HG03066 (cell line): Measurements from ENCODE around the gene SLC30A2.

Experiments
- ATAC-seq: cut with Tn5 transposase; IDR thresholded peaks from one replicate; pipeline ENCODE4 v1.9.1; 2021; ENCODE audit warnings: low read depth; ENCODE audit not compliant: unreplicated experiment

The SLC30A2 gene

GRCh38 chr1:26025517-26025916 lies 20.4 kb downstream of the SLC30A2 start:
- ATAC-seq: no peak

- no peak for ATAC-seq
These were observed 20.9 kb downstream of the SLC30A2 start for GRCh38 chr1:26025060-26025459.

DNA sequence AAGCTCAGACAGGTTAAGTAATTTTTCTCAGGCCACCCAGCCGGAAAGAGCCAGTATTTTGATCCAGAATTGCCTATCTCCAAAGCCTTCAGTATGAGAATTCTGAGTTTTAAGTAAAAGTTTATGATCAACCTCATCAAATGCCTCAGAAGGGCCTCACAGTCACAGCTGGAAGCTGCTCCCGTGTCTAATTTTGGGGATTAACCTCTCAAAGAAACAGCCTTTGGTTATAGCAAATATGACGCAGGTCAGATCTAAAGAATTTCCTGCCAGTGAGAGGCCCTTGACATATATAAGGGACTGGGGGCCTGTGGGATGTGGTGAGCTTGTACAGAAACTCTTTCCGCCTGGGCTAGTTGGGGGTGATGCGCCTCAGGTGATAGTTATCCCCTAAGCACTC lies 22.1 kb downstream of the SLC30A2 start:
- ATAC-seq: no peak

DNA sequence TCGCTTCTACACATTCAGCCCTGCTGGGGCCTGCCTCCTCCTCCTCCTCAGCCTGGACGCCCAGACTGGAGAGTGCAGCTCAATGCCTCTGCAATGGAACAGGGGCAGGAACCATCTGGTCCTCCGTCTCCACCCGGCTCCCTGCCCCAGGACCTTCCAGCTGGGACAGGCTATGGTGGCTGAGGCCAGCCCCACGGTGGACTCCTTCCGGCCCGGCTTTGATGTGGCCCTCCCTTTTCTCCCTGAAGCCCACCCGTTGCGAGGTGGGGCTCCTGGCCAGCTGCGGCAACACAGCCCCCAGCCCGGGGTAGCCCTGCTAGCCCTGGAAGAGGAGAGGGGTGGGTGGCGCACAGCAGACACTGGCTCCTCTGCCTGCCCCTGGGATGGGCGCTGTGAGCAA lies 22.9 kb downstream of the SLC30A2 start:
- no peak for ATAC-seq

GRCh38 chr1:26022404-26022779 lies 23.5 kb downstream of the SLC30A2 start:
- no peak for ATAC-seq

- ATAC-seq: no peak
These were observed 24.1 kb downstream of the SLC30A2 start, which contains the start of gene EXTL1 for GRCh38 chr1:26021647-26022403. Gene EXTL1 (plus strand): TSS chr1:26021775. CDS start chr1:26022647, 872 bp downstream.

DNA sequence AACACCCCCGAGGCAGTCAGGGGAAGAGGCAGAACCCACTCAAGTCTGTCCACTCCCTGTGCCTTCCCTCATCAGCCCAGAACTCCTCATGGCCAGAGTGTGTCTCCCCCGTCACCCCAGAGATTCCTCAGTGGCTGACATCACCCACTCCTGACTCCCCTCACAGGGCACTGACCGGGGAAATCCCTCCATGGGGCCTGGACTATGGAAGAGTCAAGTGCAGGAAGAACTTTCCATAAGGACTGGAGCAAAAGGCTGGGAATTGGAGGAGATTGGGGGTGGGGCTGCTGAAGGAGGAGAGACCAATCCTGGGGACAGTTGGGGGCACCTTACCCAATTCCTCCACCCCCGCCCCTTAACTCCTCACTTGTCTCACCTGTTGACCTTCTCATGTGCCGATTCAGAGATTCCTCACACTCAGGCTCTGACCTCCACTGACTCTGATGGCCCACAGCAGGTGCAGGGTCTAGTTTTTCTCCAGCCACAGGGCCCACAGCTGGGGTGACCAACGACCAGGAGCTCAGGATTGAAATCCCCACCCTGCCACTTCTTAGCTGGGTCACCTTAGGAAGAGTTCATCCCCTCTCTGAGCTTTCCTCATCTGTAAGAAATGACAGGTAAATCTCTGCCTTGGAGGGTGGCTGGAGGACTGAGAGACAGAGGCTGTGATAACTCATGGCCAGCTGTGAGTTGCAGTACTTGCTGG lies 24.8 kb downstream of the SLC30A2 start:
- ATAC-seq: no peak

DNA sequence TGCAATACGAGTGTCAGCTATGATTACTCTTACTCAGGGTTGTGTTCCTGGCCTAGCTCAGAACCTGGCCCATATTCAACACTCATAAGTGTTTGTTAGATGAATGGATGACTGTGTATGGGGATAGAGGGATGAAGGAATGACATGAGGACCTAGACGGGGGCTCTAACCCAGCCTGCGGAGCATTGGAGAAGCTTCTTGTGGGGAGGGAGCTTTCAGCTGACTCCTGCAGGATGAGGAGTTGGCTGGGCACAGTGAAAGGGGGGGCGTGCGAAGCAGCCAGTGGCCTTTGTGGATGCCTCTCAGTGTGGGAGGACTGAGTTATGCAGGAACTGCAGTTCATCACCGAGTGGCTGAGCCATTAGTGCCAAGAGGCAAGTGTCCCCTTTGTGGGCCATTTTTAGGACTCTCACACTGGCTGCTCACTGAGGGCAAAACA lies 25.6 kb downstream of the SLC30A2 start:
- ATAC-seq: no peak

DNA sequence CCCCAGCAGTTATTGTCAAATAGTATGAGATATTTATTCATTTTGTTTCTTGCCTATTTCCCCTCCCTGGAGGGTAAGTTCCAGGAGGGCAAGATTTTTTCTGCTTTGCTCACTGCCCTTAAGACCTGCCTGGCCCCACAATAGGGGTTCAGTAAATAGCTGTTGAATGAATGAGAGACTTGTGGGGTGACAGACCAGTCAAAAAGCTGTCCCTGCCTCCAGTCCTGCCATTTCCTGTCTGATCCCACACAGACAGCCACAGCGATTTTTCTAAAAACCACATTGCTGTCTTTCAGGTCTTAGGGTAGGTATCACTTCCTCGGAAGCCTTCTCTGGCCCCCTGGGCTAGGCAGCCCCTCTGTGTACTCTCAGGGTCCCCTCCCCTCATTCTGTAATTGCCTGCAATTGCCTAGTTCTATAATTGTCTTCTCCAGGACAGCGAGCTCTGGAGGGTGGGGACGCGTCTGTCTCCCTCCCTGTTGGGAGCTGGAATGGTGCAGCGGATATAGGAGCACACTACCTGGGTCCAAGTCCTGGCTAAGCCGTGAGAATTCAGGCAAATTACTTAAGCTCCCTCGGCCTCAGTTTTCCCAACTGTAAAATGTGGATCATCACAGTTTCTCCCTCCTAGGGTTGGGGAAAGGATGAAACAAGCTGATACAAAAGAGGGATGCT lies 26.1 kb downstream of the SLC30A2 start:
- no peak for ATAC-seq

GRCh38 chr1:26017606-26018005 lies 28.3 kb downstream of the SLC30A2 start:
- no peak for ATAC-seq

DNA sequence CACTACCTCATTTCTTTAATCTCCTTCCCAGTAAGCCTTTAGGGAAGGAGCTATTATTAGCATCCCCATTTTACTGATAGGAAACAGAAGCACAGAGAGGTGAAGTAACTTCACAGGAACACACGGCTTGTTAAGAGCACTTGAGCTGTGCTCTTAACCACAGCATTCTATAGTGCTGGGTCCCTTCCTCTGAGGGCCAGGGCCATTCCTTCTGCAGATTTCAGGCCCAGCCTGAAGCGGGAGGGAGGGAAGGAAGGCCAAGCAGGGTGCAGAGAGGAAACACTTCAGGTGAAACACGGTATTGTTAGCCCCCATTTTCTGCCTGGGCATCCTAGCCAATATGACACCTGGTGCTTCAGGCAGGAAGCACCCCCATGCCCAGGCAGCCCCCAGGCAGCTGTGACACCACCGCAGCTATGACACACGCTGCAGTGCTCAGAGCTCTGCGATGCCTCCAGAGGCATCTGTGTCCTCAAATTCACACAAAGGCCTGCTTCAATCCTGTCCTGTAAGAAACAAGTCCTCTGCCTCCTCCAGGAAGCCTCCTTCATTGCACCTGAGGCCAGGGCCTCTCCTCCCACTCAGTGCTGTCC lies 28.9 kb downstream of the SLC30A2 start:
- no peak for ATAC-seq

DNA sequence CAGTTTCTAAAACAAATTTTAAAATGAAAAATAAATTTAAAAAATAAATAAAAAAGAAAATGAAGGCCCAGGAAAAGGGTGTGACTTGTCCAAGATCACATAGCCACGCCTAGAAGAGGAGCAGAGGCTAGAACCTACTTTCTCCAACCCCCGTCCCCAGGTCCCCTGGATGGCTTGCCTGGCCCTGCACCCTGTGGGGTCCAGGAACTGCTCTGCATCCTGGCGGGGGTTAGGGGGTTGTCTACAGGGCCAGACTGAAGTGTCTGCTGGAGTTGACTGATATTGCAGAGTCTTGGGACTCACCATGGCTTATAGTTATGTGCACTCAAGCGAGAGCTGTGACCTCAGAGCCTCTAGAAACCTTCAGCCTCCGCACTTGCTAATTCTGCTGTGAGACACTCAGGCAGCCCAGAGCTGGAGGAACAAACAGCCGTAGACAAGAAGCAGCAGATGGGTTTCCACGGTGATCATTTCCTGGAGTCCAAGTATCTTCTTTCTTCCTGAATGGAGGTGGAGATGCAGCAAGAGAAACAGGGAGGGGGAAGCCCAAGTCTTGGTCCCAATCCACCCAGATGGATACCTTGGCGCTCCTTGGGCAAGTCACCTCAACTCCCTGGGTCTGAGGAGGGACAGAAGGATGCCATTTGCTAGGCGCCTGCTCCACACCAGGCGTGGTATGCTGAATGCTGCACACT lies 29.5 kb downstream of the SLC30A2 start:
- ATAC-seq: no peak

DNA sequence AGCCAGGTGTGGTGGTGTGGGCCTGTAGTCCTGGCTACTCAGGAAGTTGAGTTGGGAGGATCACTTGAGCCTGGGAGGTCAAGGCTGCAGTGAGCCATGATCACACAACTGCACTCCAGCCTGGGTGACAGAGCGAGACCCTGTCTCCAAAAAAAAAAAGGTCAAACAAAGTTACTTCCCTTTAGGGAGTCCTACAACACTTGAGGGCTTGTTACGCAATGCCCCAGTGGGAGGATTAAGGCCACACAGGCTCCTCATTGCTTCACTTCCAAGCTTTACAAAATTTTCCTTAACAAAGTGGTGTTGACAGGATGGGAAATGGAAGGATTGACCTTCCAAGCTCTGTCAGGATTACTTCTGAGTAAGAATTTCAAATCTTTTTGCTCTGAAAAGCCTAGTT lies 30.6 kb downstream of the SLC30A2 start:
- ATAC-seq: no peak

DNA sequence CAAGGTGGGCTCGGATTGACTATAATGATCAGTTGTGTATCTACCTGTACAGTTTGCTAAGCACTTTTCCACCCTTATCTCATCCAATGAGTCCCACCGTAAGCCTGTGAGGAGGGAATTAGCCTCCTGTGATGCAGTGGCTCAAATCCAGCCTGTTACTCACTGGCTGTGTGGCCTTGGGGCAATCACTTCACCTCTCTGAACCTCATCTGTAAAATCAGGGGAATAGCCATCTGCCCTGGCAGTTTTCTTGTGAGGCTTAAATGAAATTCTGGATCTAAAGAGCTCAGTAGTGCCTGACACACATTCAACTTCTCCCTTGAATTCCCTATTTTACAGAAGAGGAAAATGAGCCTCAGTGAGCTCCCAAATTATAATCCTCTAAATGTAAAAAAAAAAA lies 31.7 kb downstream of the SLC30A2 start:
- ATAC-seq: no peak

DNA sequence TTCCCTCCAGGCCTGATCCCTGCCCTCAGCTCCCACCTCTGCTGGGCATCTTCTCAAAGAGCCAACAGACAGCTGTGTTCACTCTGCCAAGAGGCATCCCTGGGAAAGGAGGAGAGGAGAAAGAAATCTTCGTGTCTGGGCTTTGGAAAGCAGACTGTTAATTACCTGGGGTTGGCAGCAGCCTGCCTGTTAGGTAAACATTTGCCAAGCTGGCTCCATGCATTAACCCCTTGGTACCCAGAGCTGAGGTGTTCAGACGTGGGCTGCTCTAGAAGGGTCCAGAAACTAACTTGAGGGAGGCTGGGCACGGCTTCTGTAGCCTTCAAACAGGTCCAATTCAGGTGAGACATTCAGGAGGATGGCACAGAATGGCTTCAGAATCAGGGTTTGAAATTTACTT lies 33.1 kb downstream of the SLC30A2 start:
- ATAC-seq: no peak

DNA sequence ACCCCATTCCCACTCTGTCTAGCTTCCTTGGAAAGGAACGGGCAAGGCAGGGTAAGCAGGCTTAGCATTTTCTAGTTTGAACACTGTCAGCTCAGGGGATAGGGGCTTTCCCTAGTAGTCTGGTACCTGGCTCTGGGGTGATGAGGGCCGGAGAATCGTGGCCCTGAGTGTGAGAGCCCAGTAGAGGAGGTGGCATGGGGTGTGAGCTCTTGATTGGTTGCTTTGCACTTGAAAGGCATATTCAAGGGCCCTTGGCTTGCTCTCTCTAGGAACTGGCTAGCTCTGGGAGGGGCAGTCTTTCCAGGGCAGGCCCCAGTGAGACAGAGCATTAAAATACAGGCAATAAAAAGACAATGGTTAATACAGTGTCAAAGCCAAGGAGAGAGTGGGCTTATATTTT lies 35.1 kb downstream of the SLC30A2 start:
- no peak for ATAC-seq

- no peak for ATAC-seq
These were observed 36.0 kb downstream of the SLC30A2 start for GRCh38 chr1:26009796-26010447.

DNA sequence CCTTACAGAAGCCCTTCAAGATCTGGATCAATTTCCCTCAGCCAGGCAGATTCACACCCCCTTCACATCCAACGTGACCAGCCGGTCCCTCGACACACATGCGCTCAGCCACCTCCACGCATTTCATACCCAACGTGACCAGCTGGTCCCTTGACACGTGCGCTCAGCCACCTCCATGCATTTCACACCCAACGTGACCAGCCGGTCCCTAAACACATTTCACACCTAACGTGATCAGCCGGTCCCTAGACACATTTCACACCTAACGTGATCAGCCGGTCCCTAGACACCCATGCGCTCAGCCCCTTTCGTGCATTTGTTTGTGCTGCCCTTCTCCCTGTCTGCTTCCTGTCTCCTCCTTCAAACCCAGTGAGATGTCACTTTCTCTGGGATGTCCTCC lies 39.2 kb downstream of the SLC30A2 start:
- no peak for ATAC-seq

- no peak for ATAC-seq
These were observed 40.3 kb downstream of the SLC30A2 start for GRCh38 chr1:26005434-26006105.

GRCh38 chr1:26003756-26004155 lies 42.2 kb downstream of the SLC30A2 start:
- ATAC-seq: no peak
